ENCODE measurements around the gene IPO9. TPM values are rescaled to one million over a fixed set of nuclear protein-coding genes. Genes with fewer than 3 reads are reported as not detected.

IPO9 gene
- total RNA-seq (2014; rRNA removed; shearing (Covaris generic)) (41.1 and 47.6 TPM in 2 replicates), polyA plus RNA-seq (2016; fragmentation: Nextera tagmentation; extraction: Ambion mirVana) (70.8 and 87.4 TPM in 2 replicates)
- long read RNA-seq, full-length matches to known transcripts: 5 of 17 reads
- long read RNA-seq, partial matches to known transcripts: 5 of 17 reads
- long read RNA-seq, other reads (novel, unspliced or antisense): 7 of 17 reads

GRCh38 chr1:201828820-201829774, at the start of gene IPO9:
TSS of gene IPO9 (plus strand) at chr1:201829157. CDS start at chr1:201829210, 53 bp downstream.
- Mint-ChIP-seq H3K27ac (peak within 1 kb of the TSS; percentile 96), H3K4me1 (peaks cover 45% of the 10 kb centered on the region), H3K9me3 (no peaks in the 10 kb centered on the region; the same call in 2 of the 3 replicates), H3K36me3 (ENCODE audit: low read depth) (no peaks in the 10 kb centered on the region; the same call in 2 of the 3 replicates), H3K27me3 (ENCODE audit: insufficient read depth, low read depth, poor library complexity) (peaks cover 2% of the 10 kb centered on the region), H3K4me3 (peak within 1 kb of the TSS; percentile 94)
- H3K4me3 ChIP-seq: peak within 1 kb of the TSS; percentile 89
- peaks cover 31% of the 10 kb centered on the region for H4K20me1 ChIP-seq (replicated peaks; ENCODE audit: insufficient read depth)
- peak within 1 kb of the TSS; percentile 91; the same call in 1 of the 2 replicates for H2AFZ ChIP-seq
- no peaks in the 10 kb centered on the region for H3K27me3 ChIP-seq (ENCODE audit: insufficient read depth)
- DNase-seq (ENCODE audit: low spot score) (peak; percentile 97), ATAC-seq (peak; percentile 85)
- H3K79me2 ChIP-seq (replicated peaks; ENCODE audit: insufficient read depth): peaks cover 53% of the 10 kb centered on the region
- H3K4me2 ChIP-seq: peak within 1 kb of the TSS; percentile 89
- 0 out of 2 replicates have a peak, but pooled peaks cover 3% of the 10 kb centered on the region for H3K9me2 ChIP-seq (ENCODE audit: insufficient read depth)
- H3K27ac ChIP-seq (ENCODE audit: low read depth): peak within 1 kb of the TSS; percentile 95
- no peaks in the 10 kb centered on the region for H3K36me3 ChIP-seq (ENCODE audit: insufficient read depth)
- peaks cover 5% of the 10 kb centered on the region; the same call in 1 of the 2 replicates for H3F3A ChIP-seq (replicated peaks; ENCODE audit: low read depth)
- peaks cover 26% of the 10 kb centered on the region for H3K4me1 ChIP-seq (ENCODE audit: insufficient read depth)
- TF ChIP-seq STAT1 (IDR thresholded peaks at IDR 0.05; ENCODE audit: unreplicated experiment) (no peak), EZH2 (IDR thresholded peaks at IDR 0.05; ENCODE audit: low read depth, unreplicated experiment) (no peak), REST (IDR thresholded peaks at IDR 0.05; ENCODE audit: unreplicated experiment) (no peak), POLR2AphosphoS5 (IDR thresholded peaks at IDR 0.05; ENCODE audit: low read depth) (peak; percentile 89), JUNB (IDR thresholded peaks at IDR 0.05; ENCODE audit: unreplicated experiment) (no peak), ZNF114 (CRISPR knock-in tag; IDR thresholded peaks at IDR 0.05) (no peak), EZH2phosphoT487 (IDR thresholded peaks at IDR 0.05; ENCODE audit: unreplicated experiment) (no peak), ZNF331 (CRISPR knock-in tag; IDR thresholded peaks at IDR 0.05; ENCODE audit: low read depth) (no peak), NANOG (IDR thresholded peaks at IDR 0.05; ENCODE audit: borderline replicate concordance) (no peak), ZNF462 (CRISPR knock-in tag; IDR thresholded peaks at IDR 0.05) (no peak)
- TF ChIP-seq, protein P1, sequence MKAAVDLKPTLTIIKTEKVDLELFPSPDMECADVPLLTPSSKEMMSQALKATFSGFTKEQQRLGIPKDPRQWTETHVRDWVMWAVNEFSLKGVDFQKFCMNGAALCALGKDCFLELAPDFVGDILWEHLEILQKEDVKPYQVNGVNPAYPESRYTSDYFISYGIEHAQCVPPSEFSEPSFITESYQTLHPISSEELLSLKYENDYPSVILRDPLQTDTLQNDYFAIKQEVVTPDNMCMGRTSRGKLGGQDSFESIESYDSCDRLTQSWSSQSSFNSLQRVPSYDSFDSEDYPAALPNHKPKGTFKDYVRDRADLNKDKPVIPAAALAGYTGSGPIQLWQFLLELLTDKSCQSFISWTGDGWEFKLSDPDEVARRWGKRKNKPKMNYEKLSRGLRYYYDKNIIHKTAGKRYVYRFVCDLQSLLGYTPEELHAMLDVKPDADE (IDR thresholded peaks at IDR 0.05): no peak
- TF ChIP-seq, protein P2, sequence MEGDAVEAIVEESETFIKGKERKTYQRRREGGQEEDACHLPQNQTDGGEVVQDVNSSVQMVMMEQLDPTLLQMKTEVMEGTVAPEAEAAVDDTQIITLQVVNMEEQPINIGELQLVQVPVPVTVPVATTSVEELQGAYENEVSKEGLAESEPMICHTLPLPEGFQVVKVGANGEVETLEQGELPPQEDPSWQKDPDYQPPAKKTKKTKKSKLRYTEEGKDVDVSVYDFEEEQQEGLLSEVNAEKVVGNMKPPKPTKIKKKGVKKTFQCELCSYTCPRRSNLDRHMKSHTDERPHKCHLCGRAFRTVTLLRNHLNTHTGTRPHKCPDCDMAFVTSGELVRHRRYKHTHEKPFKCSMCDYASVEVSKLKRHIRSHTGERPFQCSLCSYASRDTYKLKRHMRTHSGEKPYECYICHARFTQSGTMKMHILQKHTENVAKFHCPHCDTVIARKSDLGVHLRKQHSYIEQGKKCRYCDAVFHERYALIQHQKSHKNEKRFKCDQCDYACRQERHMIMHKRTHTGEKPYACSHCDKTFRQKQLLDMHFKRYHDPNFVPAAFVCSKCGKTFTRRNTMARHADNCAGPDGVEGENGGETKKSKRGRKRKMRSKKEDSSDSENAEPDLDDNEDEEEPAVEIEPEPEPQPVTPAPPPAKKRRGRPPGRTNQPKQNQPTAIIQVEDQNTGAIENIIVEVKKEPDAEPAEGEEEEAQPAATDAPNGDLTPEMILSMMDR (conservative IDR thresholded peaks at IDR 0.05; ENCODE audit: low read depth in 2 of 2): peak; percentile 82 to 90

Data from GM23338 (cell line).